ENCODE data around the gene FRS2.
"Not testable (repeated sequence)": the region's sequence is repeated elsewhere in the genome, so short reads cannot be mapped to it uniquely, and the experiment has no call there.

FRS2 gene

GRCh38 chr12:69470189-69471075 lies at the start of gene FRS2:
Gene FRS2 (plus strand): TSS chr12:69470388. CDS start chr12:69569031, 98,643 bp downstream.
- DNase-seq (ENCODE audit: low spot score) = peak; percentile 88

GRCh38 chr12:69421548-69421947 lies 48.6 kb upstream of the FRS2 start:
- DNase-seq (ENCODE audit: low spot score) = no peak

GRCh38 chr12:69423037-69423905 lies 46.9 kb upstream of the FRS2 start:
- DNase-seq (ENCODE audit: low spot score) = no peak

GRCh38 chr12:69425417-69425816 lies 44.8 kb upstream of the FRS2 start:
- no peak for DNase-seq (ENCODE audit: low spot score)

GRCh38 chr12:69428351-69429073 lies 41.7 kb upstream of the FRS2 start:
- DNase-seq (ENCODE audit: low spot score) = no peak

GRCh38 chr12:69430942-69431590 lies 39.1 kb upstream of the FRS2 start:
- DNase-seq (ENCODE audit: low spot score) = no peak

- no peak for DNase-seq (ENCODE audit: low spot score)
Observed at GRCh38 chr12:69431591-69432222, 38.5 kb upstream of the FRS2 start.

GRCh38 chr12:69433653-69434052 lies 36.5 kb upstream of the FRS2 start:
- peak; percentile 83 for DNase-seq (ENCODE audit: low spot score)

- DNase-seq (ENCODE audit: low spot score) = no peak
Observed at GRCh38 chr12:69435644-69436043, 34.5 kb upstream of the FRS2 start.

GRCh38 chr12:69437073-69437472 lies 33.1 kb upstream of the FRS2 start:
- DNase-seq (ENCODE audit: low spot score) = no peak

GRCh38 chr12:69438539-69438938 lies 31.6 kb upstream of the FRS2 start:
- no peak for DNase-seq (ENCODE audit: low spot score)

GRCh38 chr12:69440016-69440415 lies 30.2 kb upstream of the FRS2 start:
- DNase-seq (ENCODE audit: low spot score) = no peak

- no peak for DNase-seq (ENCODE audit: low spot score)
Observed at GRCh38 chr12:69440886-69441285, 29.3 kb upstream of the FRS2 start.

GRCh38 chr12:69442894-69443293 lies 27.3 kb upstream of the FRS2 start:
- DNase-seq (ENCODE audit: low spot score) = no peak

- no peak for DNase-seq (ENCODE audit: low spot score)
Observed at GRCh38 chr12:69443916-69444315, 26.3 kb upstream of the FRS2 start.

GRCh38 chr12:69447892-69448291 lies 22.3 kb upstream of the FRS2 start:
- no peak for DNase-seq (ENCODE audit: low spot score)

- DNase-seq (ENCODE audit: low spot score) = not testable (repeated sequence)
Observed at GRCh38 chr12:69452598-69453132, 17.5 kb upstream of the FRS2 start.

- no peak for DNase-seq (ENCODE audit: low spot score)
Observed at GRCh38 chr12:69456239-69456638, 13.9 kb upstream of the FRS2 start.

- no peak for DNase-seq (ENCODE audit: low spot score)
Observed at GRCh38 chr12:69457433-69457832, 12.8 kb upstream of the FRS2 start.

- DNase-seq (ENCODE audit: low spot score) = peak; percentile 33
Observed at GRCh38 chr12:69459477-69459876, 10.7 kb upstream of the FRS2 start.

GRCh38 chr12:69464428-69464827 lies 5.8 kb upstream of the FRS2 start:
- no peak for DNase-seq (ENCODE audit: low spot score)
